GM20431 (cell line): ENCODE measurements around the gene MPO.

ENCODE experiments used
- in situ Hi-C: fragments of 300-500 bp; cut with MseI, MboI; formaldehyde crosslinking; loops from one replicate; pipeline ENCODE4 v1.15.0; 2020; ENCODE audit warnings: low sequenced_read_pairs; ENCODE audit not compliant: unreplicated experiment

MPO gene

DNA sequence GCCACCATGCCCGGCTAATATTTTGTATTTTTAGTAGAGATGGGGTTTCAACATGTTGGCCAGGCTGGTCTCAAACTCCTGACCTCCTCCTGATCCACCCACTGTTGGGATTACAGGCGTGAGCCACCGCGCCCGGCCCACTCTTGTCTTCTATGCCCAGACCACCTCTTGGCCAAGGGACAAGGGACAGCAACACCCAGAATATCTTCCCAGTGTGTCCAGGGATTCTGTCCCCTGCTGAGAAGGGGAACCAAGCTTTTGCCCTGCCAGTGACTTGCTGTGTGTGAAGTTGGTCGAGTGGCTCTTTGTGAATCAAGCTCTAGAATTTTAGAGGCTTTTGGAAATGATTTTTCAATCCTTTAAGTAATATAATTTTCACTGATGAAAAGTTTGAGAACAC is 1.7 kb upstream of the MPO start:
- in situ Hi-C loops = no loop called here

DNA sequence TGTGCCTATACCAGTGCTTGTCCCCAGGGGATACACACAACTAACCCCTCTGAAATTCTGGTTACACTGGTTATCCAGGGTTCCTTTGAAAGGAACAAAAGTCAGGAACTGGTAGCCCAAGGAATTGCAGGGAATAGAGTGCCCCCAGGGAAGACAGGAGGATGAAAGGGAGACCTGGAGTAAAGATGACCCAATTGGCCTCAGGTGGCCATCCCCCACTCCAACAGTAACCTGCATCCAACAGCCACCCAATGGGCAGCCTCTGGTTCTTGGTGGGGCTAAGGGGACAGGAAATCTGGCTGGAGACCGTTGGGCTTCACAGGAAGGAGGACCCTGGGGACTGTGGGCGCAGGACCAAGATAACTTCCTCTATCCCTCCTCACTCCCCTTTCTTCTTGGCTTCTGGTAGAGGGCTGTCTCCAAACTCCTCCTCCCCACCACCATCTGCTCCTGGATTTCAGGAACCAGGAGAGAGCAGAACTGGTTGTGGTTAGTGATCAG is 826 bp upstream of the MPO start:
- in situ Hi-C loops = no loop called here

DNA sequence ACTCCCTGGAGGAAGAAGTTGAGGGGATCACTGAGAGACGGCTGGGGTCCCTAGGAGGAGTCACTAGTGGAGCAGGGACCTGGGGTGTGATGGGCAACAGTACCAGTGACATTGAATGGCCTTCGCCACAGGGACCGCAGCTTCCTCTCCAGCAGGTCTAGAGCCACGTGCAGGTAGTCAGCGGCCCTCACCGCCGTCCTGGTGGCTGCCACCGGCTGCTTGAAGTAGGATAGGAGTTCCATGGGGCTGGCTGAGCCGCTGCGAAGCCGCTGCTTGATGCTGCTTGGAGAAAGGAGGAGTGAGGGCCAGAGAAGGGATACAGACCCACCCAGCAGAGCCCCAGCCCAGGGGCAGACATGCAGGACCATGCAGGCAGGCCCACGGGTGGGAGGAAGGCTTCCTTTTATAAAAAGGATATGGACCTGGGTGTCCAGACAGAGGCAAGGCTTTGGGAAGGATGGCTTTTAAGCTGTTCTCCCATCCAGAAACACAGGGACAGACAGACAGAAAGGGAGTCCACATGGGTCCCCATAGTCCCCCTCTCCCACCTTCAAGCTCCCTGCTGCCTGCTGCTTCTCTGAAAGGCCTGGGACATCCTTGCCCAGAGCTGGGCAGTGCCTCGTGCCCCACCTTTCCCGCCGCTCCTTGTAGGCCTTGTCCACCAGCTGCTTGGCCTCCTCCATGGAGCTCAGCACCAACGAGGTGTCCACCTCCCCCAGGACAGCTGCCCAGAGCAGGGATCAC is 827 bp downstream of the MPO start:
- in situ Hi-C loops = no loop called here

DNA sequence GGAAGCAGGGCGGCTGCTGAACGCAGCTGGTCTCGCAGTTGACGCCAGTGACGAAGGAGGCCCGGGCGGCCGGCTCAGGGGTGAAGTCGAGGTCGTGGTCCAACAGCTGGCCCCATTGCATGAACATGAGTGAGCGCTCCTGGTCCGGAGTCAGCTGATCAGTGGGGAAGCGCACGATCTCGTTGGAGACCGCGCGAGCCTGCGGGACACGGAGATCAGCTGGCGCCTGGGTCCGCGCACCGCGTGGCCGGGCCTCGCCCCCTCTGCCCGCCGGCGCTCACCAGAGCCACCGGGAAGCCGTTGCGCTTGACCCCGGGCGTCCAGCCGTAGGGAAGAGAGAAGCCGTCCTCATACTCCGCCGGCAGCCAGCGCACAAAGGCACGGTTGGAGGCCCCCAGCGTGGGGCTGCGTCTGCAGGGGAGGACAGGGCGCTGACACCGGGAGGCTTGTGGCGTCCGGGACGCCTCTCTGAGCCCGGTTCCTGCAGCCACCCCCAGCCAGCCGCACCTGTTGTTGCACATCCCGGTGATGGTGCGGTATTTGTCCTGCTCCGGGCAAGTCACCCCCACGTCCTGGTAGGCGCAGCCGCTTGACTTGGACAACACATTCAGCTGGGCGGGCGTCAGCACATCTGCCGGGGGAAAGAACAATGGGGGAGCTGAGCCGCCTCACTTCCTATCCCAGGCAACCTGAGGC is 1.6 kb downstream of the MPO start:
- in situ Hi-C loops = no loop called here

DNA sequence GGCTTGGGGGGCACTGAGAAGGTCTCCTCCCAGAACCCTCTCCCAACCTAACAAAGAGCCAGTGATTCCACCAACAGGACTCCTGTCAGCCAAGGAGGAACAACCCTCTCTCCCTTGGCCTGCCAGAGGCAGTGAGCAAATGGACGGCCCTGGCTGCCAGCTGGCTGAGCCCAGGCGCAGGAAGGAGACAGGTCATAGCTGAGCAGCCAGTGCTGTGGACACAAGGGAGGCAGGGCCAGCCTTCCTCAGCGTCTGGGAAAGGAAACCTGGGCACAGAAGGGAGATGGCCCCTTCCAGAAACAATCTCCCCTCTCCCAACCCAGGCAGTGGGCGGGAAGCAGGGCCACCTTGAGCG is 2.1 kb downstream of the MPO start:
- in situ Hi-C loops = no loop called here

DNA sequence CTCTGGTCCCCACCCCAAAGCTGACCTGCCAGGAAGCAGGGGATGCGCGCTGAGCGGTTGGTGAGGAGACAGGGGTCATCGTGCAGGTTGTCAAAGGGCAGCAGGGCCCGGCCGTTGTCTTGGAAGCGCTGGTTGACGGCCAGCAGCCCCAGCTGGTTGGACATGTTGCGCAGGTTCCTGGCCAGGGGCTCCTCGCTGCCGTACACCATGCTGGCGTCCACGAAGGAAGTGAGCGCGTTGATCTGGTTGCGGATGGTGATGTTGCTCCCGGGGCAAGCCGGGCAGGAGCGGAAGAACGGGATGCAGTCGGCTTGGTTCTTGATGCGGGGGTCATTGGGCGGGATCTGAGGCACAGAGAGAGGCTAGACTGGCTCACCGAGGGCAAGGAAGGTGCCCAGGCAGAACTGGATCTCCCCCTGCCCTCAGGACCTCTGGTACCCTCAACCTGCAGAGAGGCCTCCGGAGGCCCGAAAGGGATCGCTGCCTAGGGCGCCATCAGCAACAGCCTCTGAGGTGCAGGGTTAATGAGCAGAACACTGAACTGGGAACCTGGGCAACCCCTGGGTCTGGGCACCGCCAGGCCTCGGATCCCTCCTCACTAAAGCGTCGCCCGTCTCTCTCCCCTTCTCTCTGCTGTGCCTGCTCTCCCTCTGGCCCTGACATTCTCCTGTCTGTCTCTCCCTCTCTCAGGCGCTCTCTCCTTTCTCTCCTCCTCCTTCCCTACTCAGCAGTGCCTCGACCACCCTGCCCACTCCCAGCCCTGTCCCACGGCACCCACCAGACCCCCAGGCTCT is 2.7 kb downstream of the MPO start:
- in situ Hi-C loops = no loop called here

DNA sequence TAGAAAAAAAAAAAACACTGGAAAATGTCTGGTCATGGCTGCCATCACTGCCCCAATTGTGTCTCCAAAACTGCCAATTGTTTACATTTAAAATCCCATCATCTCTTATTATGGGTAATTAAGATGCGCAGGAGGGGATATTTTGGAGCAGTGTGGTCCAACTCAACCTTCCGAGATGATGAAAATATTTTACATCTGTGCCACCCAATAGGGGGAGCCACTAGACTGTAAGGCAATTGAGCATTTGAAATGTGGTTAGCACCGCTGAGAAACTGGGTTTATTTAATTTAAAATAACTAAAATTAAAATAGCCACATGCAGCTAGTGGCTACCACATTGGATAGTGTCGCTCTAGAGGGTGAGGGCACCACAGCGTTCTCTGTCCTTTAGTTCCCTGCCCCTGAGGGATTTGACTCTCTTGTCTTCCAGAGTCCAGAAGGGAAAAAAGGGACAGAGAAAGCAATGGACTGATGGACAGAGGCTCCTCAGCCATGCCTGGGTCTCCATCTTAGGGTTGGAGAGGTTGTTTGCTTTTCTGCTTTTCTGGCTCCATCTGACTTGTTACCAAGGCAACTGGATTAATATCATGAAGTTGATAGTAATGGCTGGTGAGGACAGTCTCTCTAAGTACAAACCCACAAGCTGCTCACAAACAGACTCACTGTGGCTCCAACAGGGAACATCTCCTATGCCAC is 3.5 kb downstream of the MPO start:
- in situ Hi-C loops = no loop called here

DNA sequence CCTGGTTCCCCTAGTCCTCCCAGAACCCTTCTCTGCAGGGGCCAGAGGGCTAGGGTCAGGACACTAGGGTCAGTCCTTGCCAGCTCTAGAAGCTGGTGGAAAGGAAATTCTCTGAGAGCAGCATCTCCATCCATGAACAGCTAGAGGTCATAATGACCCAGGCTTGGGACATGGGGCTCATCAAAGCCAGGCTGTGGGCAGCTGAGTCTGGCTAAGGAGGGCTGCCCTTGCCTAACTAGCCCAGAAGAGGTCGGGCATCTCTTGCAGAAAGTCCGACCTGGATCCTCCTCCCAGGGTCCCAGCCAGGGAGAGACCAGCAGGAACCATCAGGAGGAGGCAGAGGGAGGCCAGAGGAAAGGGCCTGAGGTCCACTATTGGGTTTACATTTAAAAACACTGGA is 4.3 kb downstream of the MPO start:
- in situ Hi-C loops = no loop called here

DNA sequence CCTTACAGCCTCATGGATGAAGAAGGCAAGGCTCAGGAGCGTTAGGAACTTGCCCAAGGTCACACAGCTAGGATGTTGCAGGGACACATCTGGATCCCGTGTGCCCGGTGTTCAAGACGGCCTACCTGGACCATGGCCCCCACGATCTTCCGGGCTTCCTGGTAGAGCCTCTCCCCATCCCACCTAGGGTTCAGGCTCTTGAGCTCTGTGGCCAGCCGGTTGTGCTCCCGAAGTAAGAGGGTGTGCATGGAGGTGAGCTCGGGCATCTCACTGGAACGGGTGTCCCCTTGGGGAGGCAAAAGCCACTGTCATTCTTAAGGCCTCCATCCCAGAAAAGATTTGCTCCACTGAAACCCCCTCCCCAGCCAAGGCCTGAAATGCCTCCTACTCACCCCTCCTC is 5.3 kb downstream of the MPO start:
- in situ Hi-C loops = no loop called here

DNA sequence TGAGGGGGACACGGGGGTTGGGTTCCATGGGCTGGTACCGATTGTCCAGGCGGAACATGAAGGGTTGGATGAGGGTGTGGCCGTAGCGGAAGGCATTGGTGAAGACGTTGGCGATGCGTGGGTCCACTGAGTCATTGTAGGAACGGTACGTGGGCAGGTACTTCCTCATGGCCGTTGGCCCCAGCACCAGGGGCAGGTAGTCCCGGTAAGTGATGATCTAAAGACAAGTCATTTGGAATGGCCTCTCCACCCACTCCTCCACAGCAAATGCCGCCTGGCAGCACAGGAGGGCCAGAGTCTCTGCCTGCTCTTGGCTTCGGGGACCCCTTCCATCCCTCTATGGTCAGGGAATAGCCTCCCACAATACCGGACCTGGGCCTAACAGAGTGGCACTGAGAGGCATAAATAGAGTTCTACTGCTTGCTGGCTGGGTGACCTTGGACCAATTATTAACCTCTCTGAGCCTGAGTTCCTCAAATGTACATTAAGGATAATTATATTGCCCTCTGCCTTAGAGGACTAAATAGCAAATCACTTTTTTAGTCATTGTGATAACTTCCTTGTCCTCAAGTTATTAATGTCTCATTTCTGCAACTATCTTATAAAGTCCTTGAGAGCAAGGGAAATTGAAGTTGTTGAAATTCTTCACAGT is 7.2 kb downstream of the MPO start:
- in situ Hi-C loops = no loop called here

DNA sequence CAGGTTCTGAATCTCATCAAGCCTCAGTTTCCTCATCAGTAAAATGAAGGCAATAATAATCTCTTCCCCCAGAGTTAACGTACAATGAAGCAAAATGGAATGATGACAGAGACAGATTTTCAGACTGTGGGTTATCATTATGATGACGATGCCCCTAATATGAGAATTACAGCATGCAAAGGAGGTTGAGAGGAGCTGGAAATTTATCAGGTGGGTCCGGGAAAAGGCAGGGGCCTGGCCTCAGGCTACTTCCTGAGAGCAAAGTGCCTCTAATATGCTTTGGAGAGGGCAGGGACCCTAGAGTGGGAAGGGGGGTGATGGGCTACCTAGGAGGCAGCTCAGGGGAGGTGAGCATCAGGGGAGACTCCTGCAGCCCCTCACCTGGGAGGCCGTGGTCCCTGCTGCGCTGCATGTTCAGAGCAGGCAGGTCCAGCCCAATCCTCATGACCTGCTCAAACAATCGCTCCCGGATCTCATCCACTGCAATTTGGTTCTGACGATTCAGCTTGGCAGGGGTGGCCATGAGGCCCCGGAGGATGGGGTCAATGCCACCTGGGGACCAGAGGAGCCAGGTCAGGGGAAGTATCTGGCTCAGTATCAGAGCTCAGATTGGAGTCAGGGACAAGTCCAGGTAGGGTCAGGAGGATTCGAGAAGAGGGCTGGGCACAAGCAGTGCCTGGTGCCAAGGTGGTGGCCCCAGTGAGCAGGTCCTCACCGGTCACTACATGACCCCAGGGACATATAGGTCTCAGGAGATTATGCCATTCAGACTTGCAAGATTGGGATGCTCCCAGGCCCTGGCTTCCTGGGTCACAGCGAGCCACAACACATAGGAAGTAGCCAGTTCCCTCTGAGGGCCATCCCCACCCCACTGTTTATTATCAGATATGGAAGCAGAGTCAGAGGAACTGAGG is 8.1 kb downstream of the MPO start:
- in situ Hi-C loops = no loop called here

DNA sequence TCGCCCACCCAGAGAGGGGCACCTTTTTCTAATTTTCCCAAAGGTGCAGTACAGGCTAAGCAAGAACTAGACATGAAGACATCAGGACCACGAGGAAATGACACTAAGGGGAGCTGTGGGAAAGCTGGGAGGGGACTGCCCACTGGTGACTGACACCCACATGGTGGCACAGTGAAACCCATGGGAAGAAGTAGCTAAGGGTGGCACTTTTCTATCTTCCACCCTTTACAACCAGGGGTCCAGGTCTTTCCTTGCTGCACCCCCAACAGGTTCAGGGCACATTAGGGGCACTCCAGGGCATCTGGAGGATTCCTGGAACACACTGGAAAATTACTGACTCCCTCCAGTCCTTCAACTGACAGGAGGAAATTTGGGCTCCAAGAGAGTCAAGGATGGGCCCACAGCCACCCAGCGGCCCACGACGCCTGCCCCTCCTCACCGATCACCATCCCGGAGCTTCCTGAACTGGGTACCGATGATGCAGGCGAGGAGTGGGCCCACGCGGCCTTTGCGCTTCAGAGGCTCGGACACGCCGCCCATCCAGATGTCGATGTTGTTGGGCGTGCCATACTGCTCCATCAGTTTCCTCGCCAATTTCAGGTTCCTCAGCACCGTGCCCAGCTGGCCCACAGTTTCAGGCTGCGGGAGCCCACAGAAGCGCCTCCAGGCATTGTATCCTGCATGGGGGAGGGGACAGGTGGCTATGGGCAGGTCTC is 9.4 kb downstream of the MPO start:
- in situ Hi-C loops = no loop called here

DNA sequence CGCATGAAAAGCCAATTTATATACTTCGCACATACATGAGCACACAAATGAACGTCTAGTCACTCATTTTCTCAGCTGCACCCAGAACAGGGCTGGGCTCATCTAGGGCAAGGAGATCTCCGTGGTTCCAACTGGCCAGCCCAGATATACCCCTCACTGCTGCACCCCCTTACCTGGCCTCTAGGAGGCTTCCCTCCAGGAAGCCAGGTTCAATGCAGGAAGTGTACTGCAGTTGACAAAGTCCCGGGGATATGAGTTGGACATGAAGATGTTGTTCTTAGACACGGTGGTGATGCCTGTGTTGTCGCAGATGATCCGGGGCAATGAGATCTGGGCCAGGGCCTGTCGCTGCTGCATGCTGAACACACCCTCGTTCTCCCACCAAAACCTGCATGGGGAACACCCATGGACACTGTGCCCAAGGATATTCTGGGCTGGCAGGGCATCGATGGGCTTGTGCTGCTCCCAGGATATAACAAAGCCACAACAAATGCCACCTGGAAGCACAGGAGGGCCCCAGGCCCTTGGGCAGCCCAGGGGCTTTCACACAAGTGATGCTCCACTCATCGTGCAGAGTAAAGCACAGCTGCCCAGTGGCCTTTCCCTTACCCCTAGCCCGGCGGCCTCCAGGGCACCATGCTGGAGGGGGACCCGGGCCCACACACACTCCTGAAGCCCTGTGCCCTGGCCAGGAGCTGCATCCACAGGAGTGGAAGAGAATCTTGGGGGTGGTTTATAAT is 10.1 kb downstream of the MPO start:
- in situ Hi-C loops = no loop called here

DNA sequence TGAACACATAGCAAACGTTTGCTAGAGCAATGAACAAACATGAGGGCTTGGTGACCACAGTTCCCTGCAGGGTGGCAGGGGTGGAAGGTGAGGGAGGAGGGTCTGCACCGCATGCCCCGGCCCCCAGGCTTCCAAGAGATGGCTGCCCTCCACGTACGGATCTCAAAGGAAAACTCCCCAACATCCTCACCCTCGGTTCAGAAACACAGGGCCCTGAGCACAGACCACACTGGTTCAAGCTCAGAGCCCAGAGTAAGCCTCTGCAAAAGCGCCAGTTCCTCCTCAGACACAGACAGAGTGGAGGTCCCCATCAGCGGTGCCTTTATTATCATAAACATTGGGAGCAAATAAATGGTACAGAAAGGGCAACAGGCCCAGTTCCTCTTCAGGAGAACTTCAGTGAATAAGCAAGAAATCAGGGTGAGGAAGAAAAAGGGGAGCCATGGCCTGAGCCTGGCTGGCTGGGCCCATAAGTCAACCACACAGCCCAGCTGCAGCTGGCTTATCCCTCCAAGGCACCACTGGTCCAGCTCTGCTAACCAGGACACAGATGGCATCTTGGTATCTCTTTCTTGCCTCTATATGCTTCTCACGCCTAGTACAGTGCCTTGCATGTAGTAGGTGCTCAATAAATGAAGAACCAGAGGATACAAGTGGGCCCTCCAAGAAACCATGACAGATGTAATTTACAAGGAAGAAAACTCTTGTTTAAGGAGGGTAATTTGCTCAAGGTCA is 11.0 kb downstream of the MPO start:
- in situ Hi-C loops = no loop called here

DNA sequence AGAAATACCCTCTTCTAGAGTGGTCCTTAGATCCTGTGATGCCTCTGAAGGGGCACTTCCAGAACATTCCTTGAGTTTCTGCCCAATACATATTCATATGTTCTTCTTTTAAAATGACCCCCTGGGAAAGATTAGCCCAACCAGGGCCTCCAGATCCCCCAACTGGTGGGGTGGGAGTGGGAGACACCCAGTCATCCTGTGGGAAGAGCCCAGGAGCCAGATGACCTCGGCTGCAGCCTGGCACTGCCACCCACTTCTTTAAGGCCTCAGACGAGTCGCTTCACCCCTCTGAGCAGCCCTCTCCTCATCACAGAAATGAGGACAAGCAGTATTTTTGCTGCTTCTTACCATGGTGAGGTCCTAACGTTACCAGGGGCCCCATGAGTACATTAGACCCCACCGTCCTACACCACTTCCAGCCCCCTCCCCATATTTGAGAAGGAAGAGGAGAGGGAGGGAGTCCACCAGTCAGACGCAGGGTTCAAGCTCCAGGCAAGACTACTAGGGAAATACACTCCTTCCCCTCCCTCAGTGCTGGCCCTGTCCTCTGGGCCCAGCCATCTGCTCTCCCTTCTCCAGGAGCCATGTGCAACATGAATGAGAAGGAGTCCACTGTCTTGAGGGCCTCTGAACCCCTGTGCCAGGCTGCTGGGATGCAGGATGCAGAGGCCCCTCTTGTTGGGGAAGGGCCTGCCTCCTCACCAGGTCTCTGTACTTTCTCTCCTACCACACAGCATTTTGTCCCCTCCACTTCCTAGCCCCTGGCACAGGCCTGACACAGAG is 11.8 kb downstream of the MPO start:
- in situ Hi-C loops = no loop called here

DNA sequence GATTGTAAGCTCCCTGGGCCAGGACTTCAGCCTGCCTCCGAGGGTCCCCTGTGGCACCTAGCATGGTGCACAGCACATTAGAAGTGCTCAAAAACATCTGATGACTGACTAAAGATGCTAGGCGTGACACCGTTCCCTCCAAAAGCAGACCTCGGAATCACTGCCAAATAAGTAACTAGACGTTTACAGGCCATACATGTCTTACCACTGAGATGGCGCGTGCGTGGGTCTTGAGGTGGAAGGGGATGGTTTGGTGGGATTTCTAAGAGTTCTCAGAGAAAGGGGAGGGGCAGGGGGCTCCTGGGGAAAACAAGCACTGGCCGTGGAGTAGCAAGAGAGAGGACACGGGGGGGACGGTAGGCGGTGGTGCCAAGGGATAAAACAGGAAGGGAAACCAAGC is 12.4 kb downstream of the MPO start:
- in situ Hi-C loops = no loop called here
